ENCODE data around the gene AOC1. TPM values are rescaled to one million over a fixed set of nuclear protein-coding genes. Genes with fewer than 3 reads are reported as not detected.

The AOC1 gene
- total and polyA plus RNA-seq, 5 donors from 2014 or later = not detected

GRCh38 chr7:150824379-150825177 lies 27.7 kb upstream of the AOC1 start:
- H3K4me3 Mint-ChIP-seq = no peak overlapping the region
- DNase-seq (no peak), ATAC-seq (ENCODE audit: low read depth in 2 of 2) (no peak)
- Histone ChIP-seq H3K36me3 (ENCODE audit: control insufficient read depth, insufficient read depth, low read length) (no peaks in the 10 kb centered on the region), H3K27me3 (ENCODE audit: control insufficient read depth, insufficient read depth, low read length) (peaks cover 10% of the 10 kb centered on the region), H3K4me3 (ENCODE audit: low read depth, low read length) (no peak overlapping the region), H3K9me3 (ENCODE audit: control insufficient read depth in 2 of 2, low read length in 2 of 2) (no peaks in the 10 kb centered on the region), H3K27ac (ENCODE audit: insufficient read depth, low read length, poor library complexity, severe bottlenecking) (no peak overlapping the region), H3K4me1 (ENCODE audit: control insufficient read depth, insufficient read depth, low read length, poor library complexity, severe bottlenecking) (no peaks in the 10 kb centered on the region)
- no peak overlapping the region for H3K27ac Mint-ChIP-seq
- H3K36me3 Mint-ChIP-seq = no peaks in the 10 kb centered on the region
- peaks cover 45% of the 10 kb centered on the region for H3K27me3 Mint-ChIP-seq
- H3K4me1 Mint-ChIP-seq = no peaks in the 10 kb centered on the region
- peaks cover 0 to 6% (median 0%) of the 10 kb centered on the region in 7 donors for H3K9me3 Mint-ChIP-seq

- Mint-ChIP-seq H3K27me3 (peaks cover 45% of the 10 kb centered on the region), H3K9me3 (peaks cover 0 to 6% (median 0%) of the 10 kb centered on the region in 7 donors)
Measured at GRCh38 chr7:150826061-150826849, 26.1 kb upstream of the AOC1 start.

GRCh38 chr7:150828384-150828783 lies 23.9 kb upstream of the AOC1 start:
- H3K4me1 Mint-ChIP-seq = no peaks in the 10 kb centered on the region
- no peak for DNase-seq
- Histone ChIP-seq H3K27me3 (ENCODE audit: control insufficient read depth, insufficient read depth, low read length) (peaks cover 14% of the 10 kb centered on the region), H3K4me1 (ENCODE audit: control insufficient read depth, insufficient read depth, low read length, poor library complexity, severe bottlenecking) (no peaks in the 10 kb centered on the region), H3K4me3 (ENCODE audit: low read depth, low read length) (no peak overlapping the region), H3K9me3 (ENCODE audit: control insufficient read depth in 2 of 2, low read length in 2 of 2) (no peaks in the 10 kb centered on the region), H3K36me3 (ENCODE audit: control insufficient read depth, insufficient read depth, low read length) (no peaks in the 10 kb centered on the region), H3K27ac (ENCODE audit: insufficient read depth, low read length, poor library complexity, severe bottlenecking) (no peak overlapping the region)
- H3K27me3 Mint-ChIP-seq = peaks cover 37% of the 10 kb centered on the region
- ATAC-seq (ENCODE audit: low read depth in 2 of 2) = no peak
- no peaks in the 10 kb centered on the region for H3K36me3 Mint-ChIP-seq
- no peak overlapping the region for H3K27ac Mint-ChIP-seq
- no peaks in the 10 kb centered on the region for H3K9me3 Mint-ChIP-seq
- H3K4me3 Mint-ChIP-seq = no peak overlapping the region

More at GRCh38 chr7:150826061-150826849, 26.1 kb upstream of the AOC1 start:
- Histone ChIP-seq H3K27me3 (ENCODE audit: control insufficient read depth, insufficient read depth, low read length) (peaks cover 8% of the 10 kb centered on the region), H3K9me3 (ENCODE audit: control insufficient read depth in 2 of 2, low read length in 2 of 2) (no peaks in the 10 kb centered on the region), H3K4me3 (ENCODE audit: low read depth, low read length) (no peak overlapping the region), H3K36me3 (ENCODE audit: control insufficient read depth, insufficient read depth, low read length) (no peaks in the 10 kb centered on the region), H3K4me1 (ENCODE audit: control insufficient read depth, insufficient read depth, low read length, poor library complexity, severe bottlenecking) (no peaks in the 10 kb centered on the region), H3K27ac (ENCODE audit: insufficient read depth, low read length, poor library complexity, severe bottlenecking) (no peak overlapping the region)
- DNase-seq = no peak
- Mint-ChIP-seq H3K4me3 (no peak overlapping the region), H3K4me1 (no peaks in the 10 kb centered on the region), H3K36me3 (no peaks in the 10 kb centered on the region), H3K27ac (no peak overlapping the region)
- no peak for ATAC-seq (ENCODE audit: low read depth in 2 of 2)

- no peaks in the 10 kb centered on the region for H3K36me3 Mint-ChIP-seq
- Histone ChIP-seq H3K9me3 (ENCODE audit: control insufficient read depth in 2 of 2, low read length in 2 of 2) (no peaks in the 10 kb centered on the region), H3K27ac (ENCODE audit: insufficient read depth, low read length, poor library complexity, severe bottlenecking) (no peak overlapping the region), H3K36me3 (ENCODE audit: control insufficient read depth, insufficient read depth, low read length) (no peaks in the 10 kb centered on the region), H3K4me3 (ENCODE audit: low read depth, low read length) (no peak overlapping the region), H3K27me3 (ENCODE audit: control insufficient read depth, insufficient read depth, low read length) (peaks cover 20% of the 10 kb centered on the region), H3K4me1 (ENCODE audit: control insufficient read depth, insufficient read depth, low read length, poor library complexity, severe bottlenecking) (no peaks in the 10 kb centered on the region)
- ATAC-seq (ENCODE audit: low read depth in 2 of 2) (no peak), DNase-seq (no peak)
- peaks cover 41% of the 10 kb centered on the region for H3K27me3 Mint-ChIP-seq
- H3K4me3 Mint-ChIP-seq = no peak overlapping the region
- H3K4me1 Mint-ChIP-seq = no peaks in the 10 kb centered on the region
- H3K9me3 Mint-ChIP-seq = no peaks in the 10 kb centered on the region
- H3K27ac Mint-ChIP-seq = no peak overlapping the region
Measured at GRCh38 chr7:150829426-150829825, 22.9 kb upstream of the AOC1 start.

- no peak for DNase-seq
- no peak for ATAC-seq (ENCODE audit: low read depth in 2 of 2)
- H3K27me3 ChIP-seq (ENCODE audit: control insufficient read depth, insufficient read depth, low read length) = peaks cover 20% of the 10 kb centered on the region
- peaks cover 47% of the 10 kb centered on the region for H3K27me3 Mint-ChIP-seq
- no peaks in the 10 kb centered on the region for H3K36me3 ChIP-seq (ENCODE audit: control insufficient read depth, insufficient read depth, low read length)
- H3K27ac Mint-ChIP-seq = no peak overlapping the region
- no peak overlapping the region for H3K27ac ChIP-seq (ENCODE audit: insufficient read depth, low read length, poor library complexity, severe bottlenecking)
- H3K4me3 Mint-ChIP-seq = no peak overlapping the region
- H3K4me1 ChIP-seq (ENCODE audit: control insufficient read depth, insufficient read depth, low read length, poor library complexity, severe bottlenecking) = no peaks in the 10 kb centered on the region
- no peaks in the 10 kb centered on the region for H3K36me3 Mint-ChIP-seq
- H3K4me3 ChIP-seq (ENCODE audit: low read depth, low read length) = no peak overlapping the region
- no peaks in the 10 kb centered on the region for H3K4me1 Mint-ChIP-seq
- H3K9me3 Mint-ChIP-seq = no peaks in the 10 kb centered on the region
- H3K9me3 ChIP-seq (ENCODE audit: control insufficient read depth in 2 of 2, low read length in 2 of 2) = no peaks in the 10 kb centered on the region
Measured at GRCh38 chr7:150830937-150831336, 21.4 kb upstream of the AOC1 start.

- Histone ChIP-seq H3K9me3 (ENCODE audit: control insufficient read depth in 2 of 2, low read length in 2 of 2) (no peaks in the 10 kb centered on the region), H3K4me1 (ENCODE audit: control insufficient read depth, insufficient read depth, low read length, poor library complexity, severe bottlenecking) (no peaks in the 10 kb centered on the region), H3K27ac (ENCODE audit: insufficient read depth, low read length, poor library complexity, severe bottlenecking) (no peak overlapping the region), H3K36me3 (ENCODE audit: control insufficient read depth, insufficient read depth, low read length) (no peaks in the 10 kb centered on the region), H3K27me3 (ENCODE audit: control insufficient read depth, insufficient read depth, low read length) (peaks cover 20% of the 10 kb centered on the region), H3K4me3 (ENCODE audit: low read depth, low read length) (no peak overlapping the region)
- Mint-ChIP-seq H3K4me3 (no peak overlapping the region), H3K36me3 (no peaks in the 10 kb centered on the region), H3K27ac (no peak overlapping the region), H3K9me3 (no peaks in the 10 kb centered on the region), H3K4me1 (no peaks in the 10 kb centered on the region), H3K27me3 (peaks cover 42% of the 10 kb centered on the region)
- DNase-seq (no peak), ATAC-seq (ENCODE audit: low read depth in 2 of 2) (no peak)
Measured at GRCh38 chr7:150831851-150832250, 20.5 kb upstream of the AOC1 start.

- ATAC-seq (ENCODE audit: low read depth in 2 of 2) (no peak), DNase-seq (no peak)
- Histone ChIP-seq H3K27me3 (ENCODE audit: control insufficient read depth, insufficient read depth, low read length) (peaks cover 18% of the 10 kb centered on the region), H3K36me3 (ENCODE audit: control insufficient read depth, insufficient read depth, low read length) (no peaks in the 10 kb centered on the region), H3K9me3 (ENCODE audit: control insufficient read depth in 2 of 2, low read length in 2 of 2) (no peaks in the 10 kb centered on the region), H3K4me3 (ENCODE audit: low read depth, low read length) (no peak overlapping the region), H3K4me1 (ENCODE audit: control insufficient read depth, insufficient read depth, low read length, poor library complexity, severe bottlenecking) (no peaks in the 10 kb centered on the region), H3K27ac (ENCODE audit: insufficient read depth, low read length, poor library complexity, severe bottlenecking) (no peak overlapping the region)
- H3K4me3 Mint-ChIP-seq = no peak overlapping the region
- H3K9me3 Mint-ChIP-seq = no peaks in the 10 kb centered on the region
- no peaks in the 10 kb centered on the region for H3K36me3 Mint-ChIP-seq
- H3K27me3 Mint-ChIP-seq = peaks cover 39% of the 10 kb centered on the region
- H3K4me1 Mint-ChIP-seq = no peaks in the 10 kb centered on the region
- no peak overlapping the region for H3K27ac Mint-ChIP-seq
Measured at GRCh38 chr7:150835019-150835418, 17.3 kb upstream of the AOC1 start.
